ENCODE data around the gene ARID3B. TPM values are rescaled to one million over a fixed set of nuclear protein-coding genes. Genes with fewer than 3 reads are reported as not detected.

The ARID3B gene
- total RNA-seq, 3 donors from 2014 or later = 10.3 to 14.5 (median 11.5) TPM

DNA sequence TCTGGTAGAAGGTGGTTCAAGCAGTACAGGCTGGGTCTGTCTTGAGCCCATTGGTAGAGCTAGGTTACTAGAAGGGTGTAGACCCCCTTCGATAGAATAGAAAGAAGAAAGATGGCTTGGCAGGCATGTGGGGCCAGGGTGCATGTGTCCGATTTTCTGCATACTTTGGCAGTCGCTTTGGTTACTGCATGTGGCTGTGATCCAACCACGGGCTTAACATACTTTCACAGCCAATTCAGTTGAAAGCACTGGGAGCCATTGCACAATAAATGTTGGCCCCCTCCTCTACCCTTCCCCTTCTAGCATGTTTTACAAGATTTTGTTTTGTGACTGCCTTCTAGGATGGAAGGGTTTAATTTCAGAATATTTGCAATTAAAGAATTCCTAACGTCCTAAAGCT lies 7.2 kb downstream of the ARID3B start:
- ATAC-seq = no peak
- TF ChIP-seq, protein P1, sequence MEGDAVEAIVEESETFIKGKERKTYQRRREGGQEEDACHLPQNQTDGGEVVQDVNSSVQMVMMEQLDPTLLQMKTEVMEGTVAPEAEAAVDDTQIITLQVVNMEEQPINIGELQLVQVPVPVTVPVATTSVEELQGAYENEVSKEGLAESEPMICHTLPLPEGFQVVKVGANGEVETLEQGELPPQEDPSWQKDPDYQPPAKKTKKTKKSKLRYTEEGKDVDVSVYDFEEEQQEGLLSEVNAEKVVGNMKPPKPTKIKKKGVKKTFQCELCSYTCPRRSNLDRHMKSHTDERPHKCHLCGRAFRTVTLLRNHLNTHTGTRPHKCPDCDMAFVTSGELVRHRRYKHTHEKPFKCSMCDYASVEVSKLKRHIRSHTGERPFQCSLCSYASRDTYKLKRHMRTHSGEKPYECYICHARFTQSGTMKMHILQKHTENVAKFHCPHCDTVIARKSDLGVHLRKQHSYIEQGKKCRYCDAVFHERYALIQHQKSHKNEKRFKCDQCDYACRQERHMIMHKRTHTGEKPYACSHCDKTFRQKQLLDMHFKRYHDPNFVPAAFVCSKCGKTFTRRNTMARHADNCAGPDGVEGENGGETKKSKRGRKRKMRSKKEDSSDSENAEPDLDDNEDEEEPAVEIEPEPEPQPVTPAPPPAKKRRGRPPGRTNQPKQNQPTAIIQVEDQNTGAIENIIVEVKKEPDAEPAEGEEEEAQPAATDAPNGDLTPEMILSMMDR (IDR thresholded peaks at IDR 0.05) = no peak
- intact Hi-C loops (cut with DNase I, micrococcal nuclease) = no loop called here
- H3K4me3 ChIP-seq = no peak overlapping the region
- no peak for DNase-seq
- H3K9me3 ChIP-seq = no peaks in the 10 kb centered on the region
- no peaks in the 10 kb centered on the region for H3K36me3 ChIP-seq (ENCODE audit: low read depth)
- peaks cover 19% of the 10 kb centered on the region for H3K4me1 ChIP-seq (ENCODE audit: low read depth)

DNA sequence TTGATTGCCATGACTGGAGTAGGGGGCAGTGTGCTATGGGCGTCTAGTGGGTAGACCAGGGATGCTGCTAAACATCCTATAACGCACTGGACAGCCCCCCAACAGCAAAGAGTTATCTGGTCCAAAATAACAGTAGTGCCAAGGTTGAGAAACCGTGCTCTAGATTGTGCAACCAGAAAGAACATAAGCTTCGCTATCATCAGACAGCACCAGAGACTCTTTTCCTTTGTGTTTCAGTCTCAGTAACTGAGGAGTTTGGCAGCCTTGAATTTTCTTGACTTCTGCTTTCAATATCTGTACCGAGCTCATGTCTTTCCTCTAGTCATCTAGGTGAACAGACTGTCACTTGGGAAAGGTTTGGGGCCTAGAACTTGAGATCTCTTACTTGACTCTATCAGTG lies 8.8 kb downstream of the ARID3B start:
- ATAC-seq (no peak), DNase-seq (no peak)
- Histone ChIP-seq H3K4me1 (ENCODE audit: low read depth) (peaks cover 19% of the 10 kb centered on the region), H3K9me3 (no peaks in the 10 kb centered on the region), H3K4me3 (no peak overlapping the region), H3K36me3 (ENCODE audit: low read depth) (no peaks in the 10 kb centered on the region)
- intact Hi-C loops (cut with DNase I, micrococcal nuclease) = no loop called here
- TF ChIP-seq, protein P1 (IDR thresholded peaks at IDR 0.05) = no peak

DNA sequence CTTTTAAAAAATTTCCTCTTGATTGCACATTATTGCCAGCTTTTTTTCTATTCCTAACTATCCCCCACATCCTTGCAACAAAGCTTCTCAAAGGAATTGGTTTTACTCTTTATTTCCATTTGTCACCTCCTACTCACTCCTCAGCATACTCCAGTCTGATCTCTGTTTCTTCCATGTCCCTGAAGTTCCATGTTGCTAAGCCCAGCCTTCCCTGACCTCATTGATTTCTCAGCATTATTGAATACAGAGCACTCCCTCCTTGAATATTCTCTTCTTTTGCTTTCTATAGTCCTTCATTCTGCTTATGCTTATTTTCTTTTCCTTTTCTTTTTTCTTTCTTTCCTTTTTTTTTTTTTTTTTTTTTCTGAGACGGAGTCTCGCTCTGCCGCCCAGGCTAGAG lies 10.7 kb downstream of the ARID3B start:
- intact Hi-C loops (cut with DNase I, micrococcal nuclease) = no loop called here
- DNase-seq = no peak
- H3K4me3 ChIP-seq = no peak overlapping the region
- no peaks in the 10 kb centered on the region for H3K36me3 ChIP-seq (ENCODE audit: low read depth)
- H3K9me3 ChIP-seq = no peaks in the 10 kb centered on the region
- H3K4me1 ChIP-seq (ENCODE audit: low read depth) = peaks cover 5% of the 10 kb centered on the region
- TF ChIP-seq, protein P1 (IDR thresholded peaks at IDR 0.05) = no peak
- ATAC-seq = no peak

DNA sequence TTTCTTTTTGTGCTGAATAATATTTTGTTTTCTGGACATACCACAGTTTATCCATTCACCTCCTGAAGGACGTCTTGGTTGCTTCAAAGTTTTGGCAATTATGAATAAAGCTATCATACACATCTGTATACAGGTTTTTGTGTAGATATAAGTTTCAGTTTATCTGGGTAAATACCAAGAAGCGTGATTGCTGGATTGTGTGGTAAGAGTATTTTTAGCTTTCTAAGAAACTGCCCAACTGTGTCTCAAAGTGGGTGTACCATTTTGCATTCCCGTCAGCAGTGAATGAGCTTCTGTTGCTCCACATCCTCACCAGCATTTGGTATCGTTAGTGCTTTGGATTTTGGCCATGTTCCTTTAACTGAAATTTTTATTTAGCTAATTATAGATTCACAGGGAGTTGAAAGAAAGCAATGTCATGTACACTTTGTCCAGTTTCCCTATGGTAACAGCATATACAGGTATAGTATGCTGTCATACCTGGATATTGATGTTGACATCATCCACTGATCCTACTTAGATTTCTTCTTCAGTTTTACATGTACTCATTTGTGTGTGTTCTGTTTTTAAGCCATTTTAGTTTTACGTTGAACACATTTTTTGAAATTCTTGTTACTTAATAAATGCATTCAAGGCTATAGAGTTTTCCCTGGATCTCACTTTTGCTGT lies 11.9 kb downstream of the ARID3B start:
- no peak for ATAC-seq
- intact Hi-C loops (cut with DNase I, micrococcal nuclease) = no loop called here

DNA sequence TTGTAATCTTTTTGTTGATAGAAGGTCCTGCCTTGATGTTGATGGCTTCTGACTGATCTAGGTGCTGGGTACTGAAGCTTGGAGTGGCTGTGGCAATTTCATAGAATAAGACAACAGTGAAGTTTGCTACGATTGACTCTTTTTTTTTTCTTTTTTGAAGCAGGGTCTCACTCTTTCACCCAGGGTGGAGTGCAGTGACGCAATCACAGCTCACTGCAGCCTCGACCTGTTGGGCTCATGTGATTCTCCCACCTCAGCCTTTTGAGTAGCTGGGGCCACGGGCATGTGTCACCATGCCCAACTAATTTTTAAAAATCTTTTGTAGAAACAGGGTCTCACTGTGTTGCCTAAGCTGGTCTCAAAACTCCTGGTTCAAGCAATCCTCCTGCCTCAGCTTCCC lies 14.2 kb downstream of the ARID3B start:
- DNase-seq (no peak), ATAC-seq (no peak)
- TF ChIP-seq, protein P1 (IDR thresholded peaks at IDR 0.05) = no peak
- Histone ChIP-seq H3K9me3 (no peaks in the 10 kb centered on the region), H3K4me3 (no peak overlapping the region), H3K4me1 (ENCODE audit: low read depth) (no peaks in the 10 kb centered on the region), H3K36me3 (ENCODE audit: low read depth) (no peaks in the 10 kb centered on the region)
- intact Hi-C loops (cut with DNase I, micrococcal nuclease) = no loop called here

More for the DNA sequence above, 11.9 kb downstream of the ARID3B start:
- Histone ChIP-seq H3K36me3 (ENCODE audit: low read depth) (no peaks in the 10 kb centered on the region), H3K4me3 (no peak overlapping the region), H3K9me3 (no peaks in the 10 kb centered on the region), H3K4me1 (ENCODE audit: low read depth) (no peaks in the 10 kb centered on the region)
- TF ChIP-seq, protein P1 (IDR thresholded peaks at IDR 0.05) = no peak
- no peak for DNase-seq

DNA sequence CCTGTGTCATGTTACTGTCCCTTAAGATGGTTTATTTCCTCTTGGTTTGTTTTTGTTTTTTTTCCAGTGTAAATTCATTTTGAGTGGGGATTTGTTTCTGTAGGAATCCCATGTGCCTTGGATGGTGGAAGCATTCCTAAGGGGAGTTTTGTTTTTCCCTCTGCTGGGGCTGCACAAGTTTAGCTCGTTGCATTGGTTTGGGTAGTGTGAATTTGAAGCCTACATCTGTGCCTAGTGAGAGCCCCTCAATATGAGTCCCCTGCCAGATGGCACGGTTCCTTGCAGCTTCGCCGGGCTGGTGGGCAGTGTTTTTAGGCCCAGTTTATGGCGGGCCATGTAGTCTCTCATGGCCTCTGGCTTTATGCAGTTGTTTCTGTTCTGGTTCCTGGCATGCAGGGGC lies 17.7 kb downstream of the ARID3B start:
- no peak overlapping the region for H3K4me3 ChIP-seq
- no peaks in the 10 kb centered on the region for H3K4me1 ChIP-seq (ENCODE audit: low read depth)
- intact Hi-C loops (cut with DNase I, micrococcal nuclease) = no loop called here
- no peak for ATAC-seq
- H3K9me3 ChIP-seq = no peaks in the 10 kb centered on the region
- H3K36me3 ChIP-seq (ENCODE audit: low read depth) = no peaks in the 10 kb centered on the region
- DNase-seq = no peak
- TF ChIP-seq, protein P1 (IDR thresholded peaks at IDR 0.05) = no peak

Measured in mucosa of descending colon (tissue), 3 donors.